ENCODE measurements around the gene KCNG2. TPM values are rescaled to one million over a fixed set of nuclear protein-coding genes. Genes with fewer than 3 reads are reported as not detected.

Gene KCNG2
- total RNA-seq, 1 experiment from 2014 or later, result not detected

DNA sequence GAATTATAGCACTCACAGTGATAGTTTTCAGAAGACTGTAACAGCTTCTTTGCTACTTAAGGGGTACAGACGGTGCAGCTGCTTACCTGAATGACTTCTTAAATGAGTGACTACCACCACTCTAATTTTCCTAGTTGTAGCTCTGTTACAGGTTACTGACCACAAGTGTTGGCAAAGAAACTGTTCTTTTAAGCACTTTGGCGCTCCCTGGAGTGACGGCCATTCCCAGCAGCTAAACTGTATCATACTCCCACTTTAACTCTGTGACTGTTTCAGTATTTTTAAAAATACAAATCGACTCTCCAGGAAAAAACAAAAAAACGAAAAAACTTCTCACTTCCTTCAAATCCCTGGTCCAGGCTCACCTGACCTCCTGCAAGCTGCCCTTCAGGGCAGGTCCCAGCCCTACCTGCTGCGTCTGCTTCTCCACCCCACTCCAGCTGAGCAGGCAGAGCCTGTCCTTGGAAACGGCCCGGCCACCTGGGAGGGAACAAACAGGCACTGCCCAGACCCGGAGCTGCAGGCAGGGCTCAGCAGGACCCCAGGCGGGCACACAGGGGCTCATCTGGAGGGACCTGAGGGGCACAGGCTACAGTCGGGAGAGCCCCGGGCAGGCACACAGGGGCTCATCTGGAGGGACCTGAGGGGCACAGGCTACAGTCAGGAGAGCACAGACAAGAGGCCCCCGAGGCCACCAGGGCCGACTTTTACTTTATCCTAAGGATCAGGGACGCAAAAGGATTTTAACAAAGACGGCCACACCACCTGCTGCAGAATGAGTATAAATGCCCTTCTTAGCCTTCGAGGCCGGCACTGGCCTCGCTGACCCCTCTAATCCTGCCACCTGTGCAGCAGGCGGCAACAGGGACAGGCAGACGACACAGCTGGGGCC lies 129.2 kb downstream of the KCNG2 start:
- H3K4me2 ChIP-seq, result no peak overlapping the region
- H3F3A ChIP-seq (ENCODE audit: insufficient read depth, low read depth), result no peaks in the 10 kb centered on the region
- no peak for DNase-seq
- TF ChIP-seq, protein P1, sequence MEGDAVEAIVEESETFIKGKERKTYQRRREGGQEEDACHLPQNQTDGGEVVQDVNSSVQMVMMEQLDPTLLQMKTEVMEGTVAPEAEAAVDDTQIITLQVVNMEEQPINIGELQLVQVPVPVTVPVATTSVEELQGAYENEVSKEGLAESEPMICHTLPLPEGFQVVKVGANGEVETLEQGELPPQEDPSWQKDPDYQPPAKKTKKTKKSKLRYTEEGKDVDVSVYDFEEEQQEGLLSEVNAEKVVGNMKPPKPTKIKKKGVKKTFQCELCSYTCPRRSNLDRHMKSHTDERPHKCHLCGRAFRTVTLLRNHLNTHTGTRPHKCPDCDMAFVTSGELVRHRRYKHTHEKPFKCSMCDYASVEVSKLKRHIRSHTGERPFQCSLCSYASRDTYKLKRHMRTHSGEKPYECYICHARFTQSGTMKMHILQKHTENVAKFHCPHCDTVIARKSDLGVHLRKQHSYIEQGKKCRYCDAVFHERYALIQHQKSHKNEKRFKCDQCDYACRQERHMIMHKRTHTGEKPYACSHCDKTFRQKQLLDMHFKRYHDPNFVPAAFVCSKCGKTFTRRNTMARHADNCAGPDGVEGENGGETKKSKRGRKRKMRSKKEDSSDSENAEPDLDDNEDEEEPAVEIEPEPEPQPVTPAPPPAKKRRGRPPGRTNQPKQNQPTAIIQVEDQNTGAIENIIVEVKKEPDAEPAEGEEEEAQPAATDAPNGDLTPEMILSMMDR (conservative IDR thresholded peaks at IDR 0.05), result no peak
- no peak for TF ChIP-seq EZH2 (IDR thresholded peaks at IDR 0.05; ENCODE audit: low read depth)
- H3K27me3 ChIP-seq (ENCODE audit: insufficient read depth, low read depth), result no peaks in the 10 kb centered on the region
- no peak overlapping the region for H3K27ac ChIP-seq
- H3K4me3 ChIP-seq, result no peak overlapping the region
- peaks cover 14% of the 10 kb centered on the region; the same call in 1 of the 2 replicates for H3K36me3 ChIP-seq (ENCODE audit: low read depth)
- intact Hi-C loops (cut with micrococcal nuclease; ENCODE audit: unreplicated experiment), result no loop called here
- peaks cover 24% of the 10 kb centered on the region for H3K9me3 ChIP-seq (ENCODE audit: insufficient read depth, low read depth)
- H2AFZ ChIP-seq, result no peak overlapping the region
- H3K9me2 ChIP-seq (ENCODE audit: insufficient read depth), result no peaks in the 10 kb centered on the region
- H3K4me1 ChIP-seq (replicated peaks; ENCODE audit: insufficient read depth), result no peaks in the 10 kb centered on the region
- no peaks in the 10 kb centered on the region for H3K79me2 ChIP-seq (ENCODE audit: low read depth)
- H4K20me1 ChIP-seq (ENCODE audit: insufficient read depth), result no peaks in the 10 kb centered on the region
- BruUV-seq (replicated peaks), result no TSS peak
- ChIA-PET POLR2A (ENCODE audit: unreplicated experiment) (no interaction called here), CTCF (no interaction called here)

DNA sequence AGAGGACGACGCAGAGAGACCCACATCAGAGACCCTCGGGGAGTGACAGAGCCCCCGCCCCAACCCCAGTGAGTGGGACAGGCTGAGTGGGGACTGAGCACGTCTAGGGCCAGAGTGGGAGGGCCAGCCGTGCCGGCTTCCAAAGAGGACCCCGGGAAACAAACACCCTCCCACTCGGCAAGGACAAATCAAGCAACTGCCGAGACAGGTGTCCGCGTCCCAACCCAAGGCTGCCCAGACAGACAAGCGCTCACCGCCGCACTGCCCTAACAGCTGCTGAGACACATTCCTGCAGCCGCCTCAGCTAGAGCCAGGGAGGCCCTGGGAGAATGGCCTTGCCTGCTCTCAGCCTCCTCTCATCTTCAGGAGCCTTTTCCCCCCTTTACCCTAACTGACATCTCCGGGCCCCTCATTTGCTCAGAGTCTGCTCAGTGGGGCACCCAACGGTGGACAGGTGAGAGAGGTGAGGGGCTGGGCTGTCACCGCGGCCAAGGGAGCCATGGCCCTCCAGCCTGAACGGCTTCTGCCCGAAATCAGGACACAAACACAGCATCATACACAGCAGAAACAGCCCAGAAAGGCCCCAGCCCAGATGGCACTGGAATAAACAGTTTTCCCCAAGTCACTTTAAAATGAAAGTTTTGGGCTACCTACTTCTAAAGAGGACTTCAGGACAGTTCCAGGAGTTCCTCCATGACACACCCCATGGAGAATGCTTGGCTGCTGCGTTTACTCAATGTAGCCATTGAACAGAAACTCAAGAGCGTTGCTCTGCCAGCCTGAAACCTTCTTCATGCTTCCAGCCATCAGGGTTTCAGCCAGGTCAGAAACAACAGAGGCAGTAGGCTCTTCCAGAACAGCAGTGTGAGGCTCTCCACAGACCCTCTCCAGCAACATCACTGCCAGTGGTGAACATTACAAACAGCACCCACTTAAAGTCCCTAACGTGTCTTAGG lies 130.1 kb downstream of the KCNG2 start:
- CTCF ChIA-PET, result no interaction called here
- Histone ChIP-seq H3K4me2 (no peak overlapping the region), H3K4me3 (no peak overlapping the region), H3K9me3 (ENCODE audit: insufficient read depth, low read depth) (peaks cover 33% of the 10 kb centered on the region), H3K4me1 (replicated peaks; ENCODE audit: insufficient read depth) (no peaks in the 10 kb centered on the region), H3K79me2 (ENCODE audit: low read depth) (no peaks in the 10 kb centered on the region), H3K27me3 (ENCODE audit: insufficient read depth, low read depth) (no peaks in the 10 kb centered on the region), H3K9me2 (ENCODE audit: insufficient read depth) (no peaks in the 10 kb centered on the region), H4K20me1 (ENCODE audit: insufficient read depth) (no peaks in the 10 kb centered on the region), H3K36me3 (ENCODE audit: low read depth) (peaks cover 14% of the 10 kb centered on the region; the same call in 1 of the 2 replicates), H2AFZ (no peak overlapping the region), H3F3A (ENCODE audit: insufficient read depth, low read depth) (no peaks in the 10 kb centered on the region), H3K27ac (no peak overlapping the region)
- POLR2A ChIA-PET (ENCODE audit: unreplicated experiment), result no interaction called here
- no peak for DNase-seq
- no TSS peak for BruUV-seq (replicated peaks)
- intact Hi-C loops (cut with micrococcal nuclease; ENCODE audit: unreplicated experiment), result no loop called here
- no peak for TF ChIP-seq EZH2 (IDR thresholded peaks at IDR 0.05; ENCODE audit: low read depth)
- TF ChIP-seq, protein P1 (conservative IDR thresholded peaks at IDR 0.05), result no peak

DNA sequence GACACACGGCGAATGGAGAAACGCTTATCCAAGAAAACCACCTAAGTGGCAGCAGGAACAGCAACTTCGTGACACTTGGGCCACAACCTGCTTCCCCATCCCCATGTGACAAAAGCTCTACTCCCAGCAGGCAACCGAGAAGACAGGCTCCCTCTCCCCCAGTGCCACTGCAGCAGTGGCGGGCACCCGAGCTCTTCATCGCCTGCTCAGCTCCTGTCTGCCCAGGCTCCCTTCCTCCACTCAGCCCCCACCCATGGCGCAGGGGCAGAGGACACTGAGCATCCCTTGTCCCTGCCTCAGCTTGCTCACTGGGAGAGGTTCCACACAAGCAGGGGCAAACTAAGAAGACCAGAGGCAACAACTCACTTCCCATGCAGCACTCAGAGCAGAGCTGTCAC lies 130.8 kb downstream of the KCNG2 start:
- ChIA-PET CTCF (no interaction called here), POLR2A (ENCODE audit: unreplicated experiment) (no interaction called here)
- no peaks in the 10 kb centered on the region for H3K9me2 ChIP-seq (ENCODE audit: insufficient read depth)
- H3K4me2 ChIP-seq, result no peak overlapping the region
- intact Hi-C loops (cut with micrococcal nuclease; ENCODE audit: unreplicated experiment), result no loop called here
- DNase-seq, result no peak
- H3K27ac ChIP-seq, result no peak overlapping the region
- no peak overlapping the region for H2AFZ ChIP-seq
- no peaks in the 10 kb centered on the region for H3F3A ChIP-seq (ENCODE audit: insufficient read depth, low read depth)
- H3K9me3 ChIP-seq (ENCODE audit: insufficient read depth, low read depth), result peaks cover 38% of the 10 kb centered on the region
- H3K79me2 ChIP-seq (ENCODE audit: low read depth), result no peaks in the 10 kb centered on the region
- H3K4me1 ChIP-seq (replicated peaks; ENCODE audit: insufficient read depth), result no peaks in the 10 kb centered on the region
- BruUV-seq (replicated peaks), result no TSS peak
- no peak for TF ChIP-seq EZH2 (IDR thresholded peaks at IDR 0.05; ENCODE audit: low read depth)
- TF ChIP-seq, protein P1 (conservative IDR thresholded peaks at IDR 0.05), result no peak
- H3K27me3 ChIP-seq (ENCODE audit: insufficient read depth, low read depth), result no peaks in the 10 kb centered on the region
- H3K4me3 ChIP-seq, result no peak overlapping the region
- H4K20me1 ChIP-seq (ENCODE audit: insufficient read depth), result no peaks in the 10 kb centered on the region
- H3K36me3 ChIP-seq (ENCODE audit: low read depth), result peaks cover 14% of the 10 kb centered on the region
